GM10847 (cell line): Measurements from ENCODE around the gene SLC5A6.

Experiments used
- POLR2A ChIP-seq: IDR thresholded peaks from 2 replicates; pipeline ENCODE4 v1.6.1; 2011; ENCODE audit not compliant: insufficient read length; ENCODE audit errors: extremely low read depth

Gene SLC5A6

GRCh38 chr2:27219091-27219490 lies 7.0 kb upstream of the SLC5A6 start:
- no peak for TF ChIP-seq POLR2A

GRCh38 chr2:27218614-27219013 lies 6.5 kb upstream of the SLC5A6 start:
- no peak for TF ChIP-seq POLR2A

- peak; percentile 86 for TF ChIP-seq POLR2A
Measured at GRCh38 chr2:27217173-27218121, 5.4 kb upstream of the SLC5A6 start, which contains the start of gene CAD. Gene CAD, plus strand, starts transcription at chr2:27217369. Its CDS starts 183 bp downstream, at chr2:27217552.

- no peak for TF ChIP-seq POLR2A
Measured at GRCh38 chr2:27216416-27217137, 4.5 kb upstream of the SLC5A6 start.

- no peak for TF ChIP-seq POLR2A
Measured at GRCh38 chr2:27214941-27215340, 2.9 kb upstream of the SLC5A6 start.

- no peak for TF ChIP-seq POLR2A
Measured at GRCh38 chr2:27212626-27213471, 781 bp upstream of the SLC5A6 start.

- TF ChIP-seq POLR2A = no peak
Measured at GRCh38 chr2:27211241-27211942, 676 bp downstream of the SLC5A6 start.

GRCh38 chr2:27209621-27210401 lies 2.3 kb downstream of the SLC5A6 start:
- no peak for TF ChIP-seq POLR2A

- no peak for TF ChIP-seq POLR2A
Measured at GRCh38 chr2:27208486-27209050, 3.5 kb downstream of the SLC5A6 start.

GRCh38 chr2:27206346-27206745 lies 5.7 kb downstream of the SLC5A6 start:
- TF ChIP-seq POLR2A = no peak

- TF ChIP-seq POLR2A = no peak
Measured at GRCh38 chr2:27205206-27205605, 6.9 kb downstream of the SLC5A6 start.

GRCh38 chr2:27204566-27204965 lies 7.5 kb downstream of the SLC5A6 start:
- no peak for TF ChIP-seq POLR2A

GRCh38 chr2:27203741-27204140 lies 8.3 kb downstream of the SLC5A6 start:
- TF ChIP-seq POLR2A = no peak

- no peak for TF ChIP-seq POLR2A
Measured at GRCh38 chr2:27202854-27203253, 9.2 kb downstream of the SLC5A6 start.

GRCh38 chr2:27201675-27202074 lies 10.4 kb downstream of the SLC5A6 start:
- TF ChIP-seq POLR2A = no peak
